Measurements from ENCODE around the gene LRP1. TPM values are rescaled to one million over a fixed set of nuclear protein-coding genes. Genes with fewer than 3 reads are reported as not detected.

The LRP1 gene
- total and polyA plus RNA-seq, 2 of the 13 experiments (the other 11 are each of a cell fraction or from before 2014, with no cell fraction given): 14.7 to 30.8 TPM

DNA sequence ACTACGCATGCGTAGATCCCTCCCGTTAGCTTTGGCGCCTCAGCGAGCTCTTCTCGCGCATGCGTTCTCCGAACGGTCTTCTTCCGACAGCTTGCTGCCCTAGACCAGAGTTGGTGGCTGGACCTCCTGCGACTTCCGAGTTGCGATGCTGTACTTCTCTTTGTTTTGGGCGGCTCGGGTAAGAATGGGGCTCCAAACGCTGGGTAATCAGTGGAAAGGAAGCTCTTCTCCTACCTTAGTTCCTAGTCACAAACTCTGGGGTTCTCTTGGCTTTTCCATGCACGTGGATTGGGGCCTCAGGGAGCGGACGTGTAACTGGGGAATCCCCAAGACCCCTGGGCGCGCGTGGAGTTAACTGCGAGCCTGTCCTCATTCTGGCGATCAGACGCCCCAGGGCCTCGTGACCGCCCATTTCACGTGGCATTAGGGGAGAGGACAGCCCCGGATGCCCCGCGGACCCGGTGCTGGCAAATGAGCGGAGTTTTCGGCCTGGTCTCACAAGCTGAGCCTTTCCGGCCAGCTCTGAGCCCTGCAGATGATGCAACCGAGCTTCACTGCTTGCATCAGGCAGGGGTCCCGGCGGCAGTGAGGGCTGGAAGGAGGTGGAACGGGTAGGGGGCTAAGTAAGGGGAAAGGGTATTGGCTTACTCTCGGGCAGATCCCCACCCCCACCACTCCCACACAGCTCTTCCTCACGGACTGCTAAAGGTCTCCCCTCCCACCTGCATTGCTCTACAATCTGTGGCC is 101.5 kb downstream of the LRP1 start, which contains the start of gene SHMT2 (continued):
- TF ChIP-seq SETDB1 (CRISPR knock-in tag; IDR thresholded peaks at IDR 0.05; ENCODE audit: borderline replicate concordance) (no peak), ZNF329 (CRISPR knock-in tag; IDR thresholded peaks at IDR 0.05; ENCODE audit: low read depth) (no peak), MTA3 (CRISPR knock-in tag; IDR thresholded peaks at IDR 0.05) (no peak), NRL (CRISPR knock-in tag; IDR thresholded peaks at IDR 0.05; ENCODE audit: borderline replicate concordance) (0 out of 2 replicates have a peak, but pooled peaks have one; percentile 24)
- TF ChIP-seq, protein P1, sequence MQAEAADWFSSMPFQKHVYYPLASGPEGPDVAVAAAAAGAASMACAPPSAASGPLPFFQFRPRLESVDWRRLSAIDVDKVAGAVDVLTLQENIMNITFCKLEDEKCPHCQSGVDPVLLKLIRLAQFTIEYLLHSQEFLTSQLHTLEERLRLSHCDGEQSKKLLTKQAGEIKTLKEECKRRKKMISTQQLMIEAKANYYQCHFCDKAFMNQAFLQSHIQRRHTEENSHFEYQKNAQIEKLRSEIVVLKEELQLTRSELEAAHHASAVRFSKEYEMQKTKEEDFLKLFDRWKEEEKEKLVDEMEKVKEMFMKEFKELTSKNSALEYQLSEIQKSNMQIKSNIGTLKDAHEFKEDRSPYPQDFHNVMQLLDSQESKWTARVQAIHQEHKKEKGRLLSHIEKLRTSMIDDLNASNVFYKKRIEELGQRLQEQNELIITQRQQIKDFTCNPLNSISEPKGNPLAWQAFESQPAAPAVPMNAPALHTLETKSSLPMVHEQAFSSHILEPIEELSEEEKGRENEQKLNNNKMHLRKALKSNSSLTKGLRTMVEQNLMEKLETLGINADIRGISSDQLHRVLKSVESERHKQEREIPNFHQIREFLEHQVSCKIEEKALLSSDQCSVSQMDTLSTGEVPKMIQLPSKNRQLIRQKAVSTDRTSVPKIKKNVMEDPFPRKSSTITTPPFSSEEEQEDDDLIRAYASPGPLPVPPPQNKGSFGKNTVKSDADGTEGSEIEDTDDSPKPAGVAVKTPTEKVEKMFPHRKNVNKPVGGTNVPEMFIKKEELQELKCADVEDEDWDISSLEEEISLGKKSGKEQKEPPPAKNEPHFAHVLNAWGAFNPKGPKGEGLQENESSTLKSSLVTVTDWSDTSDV (CRISPR knock-in tag; IDR thresholded peaks at IDR 0.05): no peak
- TF ChIP-seq, protein P2, sequence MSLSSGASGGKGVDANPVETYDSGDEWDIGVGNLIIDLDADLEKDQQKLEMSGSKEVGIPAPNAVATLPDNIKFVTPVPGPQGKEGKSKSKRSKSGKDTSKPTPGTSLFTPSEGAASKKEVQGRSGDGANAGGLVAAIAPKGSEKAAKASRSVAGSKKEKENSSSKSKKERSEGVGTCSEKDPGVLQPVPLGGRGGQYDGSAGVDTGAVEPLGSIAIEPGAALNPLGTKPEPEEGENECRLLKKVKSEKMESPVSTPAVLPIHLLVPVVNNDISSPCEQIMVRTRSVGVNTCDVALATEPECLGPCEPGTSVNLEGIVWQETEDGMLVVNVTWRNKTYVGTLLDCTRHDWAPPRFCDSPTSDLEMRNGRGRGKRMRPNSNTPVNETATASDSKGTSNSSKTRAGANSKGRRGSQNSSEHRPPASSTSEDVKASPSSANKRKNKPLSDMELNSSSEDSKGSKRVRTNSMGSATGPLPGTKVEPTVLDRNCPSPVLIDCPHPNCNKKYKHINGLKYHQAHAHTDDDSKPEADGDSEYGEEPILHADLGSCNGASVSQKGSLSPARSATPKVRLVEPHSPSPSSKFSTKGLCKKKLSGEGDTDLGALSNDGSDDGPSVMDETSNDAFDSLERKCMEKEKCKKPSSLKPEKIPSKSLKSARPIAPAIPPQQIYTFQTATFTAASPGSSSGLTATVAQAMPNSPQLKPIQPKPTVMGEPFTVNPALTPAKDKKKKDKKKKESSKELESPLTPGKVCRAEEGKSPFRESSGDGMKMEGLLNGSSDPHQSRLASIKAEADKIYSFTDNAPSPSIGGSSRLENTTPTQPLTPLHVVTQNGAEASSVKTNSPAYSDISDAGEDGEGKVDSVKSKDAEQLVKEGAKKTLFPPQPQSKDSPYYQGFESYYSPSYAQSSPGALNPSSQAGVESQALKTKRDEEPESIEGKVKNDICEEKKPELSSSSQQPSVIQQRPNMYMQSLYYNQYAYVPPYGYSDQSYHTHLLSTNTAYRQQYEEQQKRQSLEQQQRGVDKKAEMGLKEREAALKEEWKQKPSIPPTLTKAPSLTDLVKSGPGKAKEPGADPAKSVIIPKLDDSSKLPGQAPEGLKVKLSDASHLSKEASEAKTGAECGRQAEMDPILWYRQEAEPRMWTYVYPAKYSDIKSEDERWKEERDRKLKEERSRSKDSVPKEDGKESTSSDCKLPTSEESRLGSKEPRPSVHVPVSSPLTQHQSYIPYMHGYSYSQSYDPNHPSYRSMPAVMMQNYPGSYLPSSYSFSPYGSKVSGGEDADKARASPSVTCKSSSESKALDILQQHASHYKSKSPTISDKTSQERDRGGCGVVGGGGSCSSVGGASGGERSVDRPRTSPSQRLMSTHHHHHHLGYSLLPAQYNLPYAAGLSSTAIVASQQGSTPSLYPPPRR (CRISPR knock-in tag; IDR thresholded peaks at IDR 0.05; ENCODE audit: borderline replicate concordance): no peak; the same call in 1 of the 2 replicates
- TF ChIP-seq, protein P3, sequence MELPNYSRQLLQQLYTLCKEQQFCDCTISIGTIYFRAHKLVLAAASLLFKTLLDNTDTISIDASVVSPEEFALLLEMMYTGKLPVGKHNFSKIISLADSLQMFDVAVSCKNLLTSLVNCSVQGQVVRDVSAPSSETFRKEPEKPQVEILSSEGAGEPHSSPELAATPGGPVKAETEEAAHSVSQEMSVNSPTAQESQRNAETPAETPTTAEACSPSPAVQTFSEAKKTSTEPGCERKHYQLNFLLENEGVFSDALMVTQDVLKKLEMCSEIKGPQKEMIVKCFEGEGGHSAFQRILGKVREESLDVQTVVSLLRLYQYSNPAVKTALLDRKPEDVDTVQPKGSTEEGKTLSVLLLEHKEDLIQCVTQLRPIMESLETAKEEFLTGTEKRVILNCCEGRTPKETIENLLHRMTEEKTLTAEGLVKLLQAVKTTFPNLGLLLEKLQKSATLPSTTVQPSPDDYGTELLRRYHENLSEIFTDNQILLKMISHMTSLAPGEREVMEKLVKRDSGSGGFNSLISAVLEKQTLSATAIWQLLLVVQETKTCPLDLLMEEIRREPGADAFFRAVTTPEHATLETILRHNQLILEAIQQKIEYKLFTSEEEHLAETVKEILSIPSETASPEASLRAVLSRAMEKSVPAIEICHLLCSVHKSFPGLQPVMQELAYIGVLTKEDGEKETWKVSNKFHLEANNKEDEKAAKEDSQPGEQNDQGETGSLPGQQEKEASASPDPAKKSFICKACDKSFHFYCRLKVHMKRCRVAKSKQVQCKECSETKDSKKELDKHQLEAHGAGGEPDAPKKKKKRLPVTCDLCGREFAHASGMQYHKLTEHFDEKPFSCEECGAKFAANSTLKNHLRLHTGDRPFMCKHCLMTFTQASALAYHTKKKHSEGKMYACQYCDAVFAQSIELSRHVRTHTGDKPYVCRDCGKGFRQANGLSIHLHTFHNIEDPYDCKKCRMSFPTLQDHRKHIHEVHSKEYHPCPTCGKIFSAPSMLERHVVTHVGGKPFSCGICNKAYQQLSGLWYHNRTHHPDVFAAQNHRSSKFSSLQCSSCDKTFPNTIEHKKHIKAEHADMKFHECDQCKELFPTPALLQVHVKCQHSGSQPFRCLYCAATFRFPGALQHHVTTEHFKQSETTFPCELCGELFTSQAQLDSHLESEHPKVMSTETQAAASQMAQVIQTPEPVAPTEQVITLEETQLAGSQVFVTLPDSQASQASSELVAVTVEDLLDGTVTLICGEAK (IDR thresholded peaks at IDR 0.05): no peak
- TF ChIP-seq, protein P3 (CRISPR knock-in tag; IDR thresholded peaks at IDR 0.05): no peak; the same call in 1 of the 2 replicates
- TF ChIP-seq, protein P4, sequence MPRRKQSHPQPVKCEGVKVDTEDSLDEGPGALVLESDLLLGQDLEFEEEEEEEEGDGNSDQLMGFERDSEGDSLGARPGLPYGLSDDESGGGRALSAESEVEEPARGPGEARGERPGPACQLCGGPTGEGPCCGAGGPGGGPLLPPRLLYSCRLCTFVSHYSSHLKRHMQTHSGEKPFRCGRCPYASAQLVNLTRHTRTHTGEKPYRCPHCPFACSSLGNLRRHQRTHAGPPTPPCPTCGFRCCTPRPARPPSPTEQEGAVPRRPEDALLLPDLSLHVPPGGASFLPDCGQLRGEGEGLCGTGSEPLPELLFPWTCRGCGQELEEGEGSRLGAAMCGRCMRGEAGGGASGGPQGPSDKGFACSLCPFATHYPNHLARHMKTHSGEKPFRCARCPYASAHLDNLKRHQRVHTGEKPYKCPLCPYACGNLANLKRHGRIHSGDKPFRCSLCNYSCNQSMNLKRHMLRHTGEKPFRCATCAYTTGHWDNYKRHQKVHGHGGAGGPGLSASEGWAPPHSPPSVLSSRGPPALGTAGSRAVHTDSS (CRISPR knock-in tag; conservative IDR thresholded peaks at IDR 0.05): no peak

Measured in HepG2 (cell line).